Stimulated activated CD8-positive, alpha-beta memory T cell treated with anti-CD3 and anti-CD28 coated beads, Interleukin-12 subunit alpha, Interleukin-12 subunit beta, amount 100 ng/mL, for 1 hour (primary cell): ENCODE data around the gene PLXND1.
"Not testable (repeated sequence)": the region's sequence is repeated elsewhere in the genome, so short reads cannot be mapped to it uniquely, and the experiment has no call there.

Source experiments
- DNase-seq: peaks from one replicate; pipeline ENCODE4 v3.0.0-alpha.2; 2020; ENCODE audit warnings: low read depth

PLXND1 gene

DNA sequence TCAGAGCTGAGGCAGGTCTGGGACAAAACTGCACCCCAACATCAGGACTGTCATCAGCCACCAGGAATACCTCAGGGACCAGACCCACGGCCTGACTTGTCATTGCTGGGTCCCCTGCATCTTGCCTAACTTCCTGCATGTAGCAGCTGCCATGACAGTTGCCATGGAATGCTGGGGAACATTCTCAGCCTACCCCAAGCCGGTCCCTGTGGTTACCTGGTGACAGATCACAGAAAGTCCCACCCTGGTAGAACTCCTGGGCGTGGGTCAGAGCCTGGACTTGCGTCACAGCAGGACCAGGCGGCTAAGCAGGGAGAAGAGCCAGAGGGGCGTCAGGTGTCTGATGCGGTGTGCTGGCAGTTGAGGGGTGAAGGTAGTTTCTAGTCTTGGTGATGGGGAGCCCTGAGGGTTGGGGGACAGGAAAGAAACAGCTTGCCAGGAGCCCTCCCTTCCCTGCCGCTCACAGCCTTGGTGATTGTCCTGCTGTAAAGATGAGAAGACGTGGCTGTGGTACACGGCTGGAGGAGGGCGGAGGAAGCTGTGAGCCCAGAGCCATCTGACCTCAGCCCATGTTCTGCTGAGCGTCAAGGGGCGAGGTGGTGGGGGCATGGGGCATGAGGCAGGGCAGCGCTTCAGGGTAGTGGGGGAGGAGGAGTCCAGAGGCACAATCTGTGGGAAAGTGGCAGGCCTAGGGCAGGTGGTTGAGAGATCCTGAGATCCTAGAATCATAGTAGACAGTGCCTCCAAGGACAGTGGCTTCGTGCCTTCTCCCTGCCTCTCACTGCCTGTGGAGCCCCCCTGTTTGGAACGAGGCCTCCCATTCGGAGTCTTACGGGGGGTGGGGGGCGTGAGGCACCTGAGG lies 58.1 kb downstream of the PLXND1 start:
- DNase-seq: no peak

DNA sequence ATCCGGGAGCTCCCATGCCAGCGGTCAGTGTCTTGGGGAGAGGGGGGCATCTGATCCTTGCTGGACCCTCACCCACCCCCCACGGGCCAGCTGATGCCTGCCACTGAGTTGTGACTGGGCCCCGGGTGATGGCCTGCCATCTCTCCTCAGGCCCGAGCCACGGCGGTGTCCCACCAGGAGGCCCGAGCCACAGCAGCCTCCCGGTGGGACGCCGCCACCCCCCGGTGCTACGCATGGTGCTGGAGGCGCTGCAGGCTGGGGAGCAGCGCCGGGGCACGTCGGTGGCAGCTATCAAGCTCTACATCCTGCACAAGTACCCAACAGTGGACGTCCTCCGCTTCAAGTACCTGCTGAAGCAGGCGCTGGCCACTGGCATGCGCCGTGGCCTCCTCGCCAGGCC lies 59.2 kb downstream of the PLXND1 start:
- DNase-seq: no peak

DNA sequence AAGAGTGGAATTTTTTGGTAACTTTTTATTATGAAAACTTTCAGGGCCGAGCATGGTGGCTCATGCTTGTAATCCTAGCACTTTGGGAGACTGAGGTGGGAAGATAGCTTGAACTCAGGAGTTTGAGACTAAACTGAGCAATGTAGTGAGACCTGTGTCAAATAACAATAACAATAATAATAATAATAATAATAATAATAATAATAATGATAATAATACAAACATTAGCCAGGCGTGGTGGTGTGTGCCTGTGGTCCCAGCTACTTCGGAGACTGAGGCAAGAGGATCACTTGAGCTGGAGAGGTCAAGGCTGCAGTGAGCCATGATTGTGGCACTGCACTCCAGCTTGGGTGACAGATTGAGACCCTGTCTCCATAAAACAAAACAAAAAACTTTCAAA lies 60.5 kb downstream of the PLXND1 start:
- not testable (repeated sequence) for DNase-seq

DNA sequence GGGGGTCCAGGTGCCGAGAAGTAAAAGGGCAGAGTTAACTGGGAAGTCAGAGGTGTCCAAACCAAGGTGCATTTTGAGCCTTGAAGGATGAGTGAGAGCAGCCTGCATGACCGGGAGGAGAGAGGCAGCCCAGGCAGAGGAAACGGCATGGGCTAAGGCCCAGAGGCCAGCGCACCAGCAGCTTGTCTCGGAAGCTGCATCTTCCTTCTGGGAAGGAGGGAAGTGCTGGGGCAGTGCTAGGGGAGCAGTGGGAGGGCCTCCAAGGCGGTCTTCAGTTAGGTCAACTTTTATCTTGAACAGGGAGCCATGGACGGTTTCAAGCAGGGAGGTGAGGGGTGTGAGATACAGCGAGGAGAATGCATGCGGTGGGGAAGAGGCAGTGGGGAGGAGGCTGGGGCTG lies 62.5 kb downstream of the PLXND1 start:
- DNase-seq: no peak

DNA sequence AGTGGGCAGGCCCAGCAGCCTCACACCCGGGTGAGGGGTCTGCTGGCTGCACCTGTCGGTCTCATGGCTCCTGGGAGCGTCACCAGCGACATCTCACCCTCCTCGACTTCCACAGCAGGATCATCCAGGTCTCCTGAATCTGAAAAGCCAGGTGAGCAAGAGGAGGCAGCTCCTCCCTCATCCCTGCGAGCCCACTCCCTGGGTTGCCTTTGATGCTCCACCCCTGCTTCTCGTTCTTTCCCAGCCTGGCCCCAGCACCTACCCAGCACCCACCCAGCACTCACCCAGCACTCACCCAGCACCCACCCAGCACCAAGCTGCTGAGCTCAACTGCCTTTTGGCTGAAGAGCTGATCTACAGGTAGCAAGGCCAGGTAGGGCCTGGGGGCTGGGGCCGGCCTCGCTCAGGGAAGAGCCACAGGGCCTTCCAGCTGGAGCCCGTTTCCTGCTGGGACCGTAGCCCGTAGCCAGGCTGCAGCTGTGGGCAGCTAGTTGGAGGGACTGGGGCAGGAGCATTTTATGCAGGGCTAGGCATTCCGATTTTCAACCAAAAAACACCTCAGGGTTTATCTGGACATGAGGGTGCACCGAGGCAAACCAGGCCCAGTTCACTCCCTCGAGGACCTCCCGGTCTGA lies 63.2 kb downstream of the PLXND1 start, which contains the start of gene H1-8:
H1-8 (plus strand) TSS at position 20 of the 635 bp plus-strand sequence; CDS start at position 64, 44 bp downstream.
- DNase-seq: no peak

DNA sequence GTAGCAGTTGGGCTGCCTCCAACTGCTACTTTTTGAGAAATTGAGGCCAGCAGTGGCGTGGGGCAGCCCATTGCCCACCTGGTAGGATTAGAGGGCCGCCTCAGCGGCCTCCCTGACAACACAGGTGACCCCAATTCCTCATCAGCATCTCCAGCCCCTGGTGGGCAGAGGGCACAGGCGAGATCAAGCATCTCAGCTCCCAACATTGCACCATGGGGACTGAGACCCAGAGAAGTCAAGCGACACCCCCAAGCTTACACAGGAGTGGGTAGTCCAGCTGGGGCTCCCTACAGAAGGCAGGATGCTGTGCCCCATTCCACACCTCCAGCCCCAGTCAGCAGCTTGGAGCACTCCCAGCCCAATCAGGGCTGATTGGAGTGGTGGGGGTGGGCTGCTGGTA lies 63.7 kb downstream of the PLXND1 start:
- no peak for DNase-seq

DNA sequence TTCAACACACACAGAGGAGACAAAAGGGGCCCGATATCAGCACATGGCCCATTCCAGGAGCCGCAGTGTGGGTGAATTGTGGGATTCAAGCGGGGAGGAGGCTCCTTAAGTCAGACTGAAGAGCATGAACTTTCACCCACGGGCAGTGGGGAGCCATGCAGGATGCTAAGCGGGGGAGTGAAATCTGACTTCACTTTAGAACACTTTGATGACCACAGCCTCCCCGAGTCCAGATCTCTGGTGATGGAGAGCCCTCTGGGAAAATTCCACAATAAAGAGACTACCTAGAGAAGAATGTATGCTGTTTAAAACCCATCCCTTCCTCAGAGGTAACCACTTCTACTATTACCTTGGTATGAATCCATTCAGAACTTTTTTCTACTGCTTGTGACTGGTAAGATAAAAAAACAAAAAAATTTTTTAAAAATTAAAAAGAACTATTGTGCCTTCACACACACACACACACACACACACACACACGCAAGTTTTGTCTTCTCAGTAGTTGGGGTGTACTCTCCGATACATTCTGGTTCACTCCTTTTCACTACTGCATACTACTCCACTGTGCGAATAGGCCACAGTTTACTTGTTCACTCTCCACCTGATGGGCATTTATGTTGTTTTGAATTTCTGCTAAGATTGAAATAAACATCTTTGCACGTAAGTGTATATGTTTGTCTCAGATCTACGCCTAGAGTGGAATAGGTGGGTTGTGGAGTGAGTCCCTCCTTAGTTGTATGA lies 65.5 kb downstream of the PLXND1 start:
- DNase-seq: no peak

DNA sequence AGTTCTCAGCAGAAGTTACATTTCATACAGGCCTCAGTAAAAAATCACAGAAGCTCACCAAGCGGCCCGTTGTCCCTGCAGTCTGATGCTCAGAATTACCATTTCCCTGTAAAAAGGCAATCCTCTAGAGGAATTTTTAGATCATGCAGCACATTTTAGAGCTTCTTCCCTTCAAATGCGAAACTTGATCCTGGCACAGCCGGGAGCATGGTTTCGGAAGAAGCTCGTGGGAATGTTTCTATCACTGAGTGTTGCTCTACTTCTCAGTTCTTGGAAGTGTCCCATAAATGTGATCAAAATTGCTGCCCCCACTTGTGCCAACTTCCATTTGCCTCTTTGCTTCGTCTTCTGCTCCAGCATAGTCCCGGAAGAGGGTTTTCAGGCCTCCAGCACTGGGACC lies 67.3 kb downstream of the PLXND1 start:
- no peak for DNase-seq

DNA sequence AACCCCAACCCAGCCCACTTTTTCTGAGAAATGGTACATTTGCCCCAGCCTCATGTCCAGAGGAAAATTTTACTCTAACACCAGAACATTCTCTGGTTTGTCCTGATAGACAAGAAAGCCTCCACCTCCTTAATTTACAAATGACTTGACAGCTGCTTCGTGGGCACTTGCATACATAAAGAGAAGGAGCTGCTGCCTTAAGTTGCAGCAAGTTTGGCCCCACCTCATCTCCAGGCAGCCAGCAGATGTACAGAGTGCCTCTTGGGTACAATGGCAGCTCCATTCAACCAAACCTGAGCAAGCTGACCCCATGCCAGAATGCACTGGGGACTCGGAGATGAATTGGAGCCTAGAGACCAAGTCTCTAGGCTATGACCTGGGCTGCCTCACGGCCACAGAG lies 69.7 kb downstream of the PLXND1 start:
- no peak for DNase-seq

DNA sequence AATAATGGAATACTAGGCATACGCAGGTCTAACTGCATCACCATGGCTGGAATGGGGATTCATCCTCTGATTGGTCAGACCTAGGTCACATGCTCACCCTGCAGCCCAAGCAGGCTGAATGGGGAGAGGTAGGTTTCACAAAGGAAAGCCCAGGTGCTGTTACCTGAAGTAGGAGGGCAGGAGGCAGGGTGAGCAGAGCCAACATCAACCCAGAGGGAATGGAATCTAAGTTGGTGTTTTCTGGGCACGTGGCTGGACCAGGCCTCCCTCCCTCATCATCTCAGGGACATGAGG lies 70.2 kb downstream of the PLXND1 start:
- no peak for DNase-seq

DNA sequence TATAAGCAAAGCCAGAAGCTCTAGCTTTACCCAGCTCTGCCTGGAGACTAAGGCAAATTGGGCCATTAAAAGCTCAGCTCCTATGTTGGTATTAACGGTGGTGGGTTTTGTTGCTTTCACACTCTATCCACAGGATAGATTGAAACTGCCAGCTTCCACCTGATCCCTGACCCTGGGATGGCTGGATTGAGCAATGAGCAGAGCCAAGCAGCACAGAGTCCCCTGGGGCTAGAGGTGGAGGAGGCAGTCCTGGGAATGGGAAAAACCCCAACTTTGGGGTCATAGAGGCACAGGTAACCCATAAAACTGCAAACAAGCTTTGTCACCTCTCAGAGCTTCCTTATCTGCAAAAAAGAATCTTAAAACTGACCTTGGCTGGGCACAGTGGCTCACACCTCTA lies 71.4 kb downstream of the PLXND1 start:
- no peak for DNase-seq

DNA sequence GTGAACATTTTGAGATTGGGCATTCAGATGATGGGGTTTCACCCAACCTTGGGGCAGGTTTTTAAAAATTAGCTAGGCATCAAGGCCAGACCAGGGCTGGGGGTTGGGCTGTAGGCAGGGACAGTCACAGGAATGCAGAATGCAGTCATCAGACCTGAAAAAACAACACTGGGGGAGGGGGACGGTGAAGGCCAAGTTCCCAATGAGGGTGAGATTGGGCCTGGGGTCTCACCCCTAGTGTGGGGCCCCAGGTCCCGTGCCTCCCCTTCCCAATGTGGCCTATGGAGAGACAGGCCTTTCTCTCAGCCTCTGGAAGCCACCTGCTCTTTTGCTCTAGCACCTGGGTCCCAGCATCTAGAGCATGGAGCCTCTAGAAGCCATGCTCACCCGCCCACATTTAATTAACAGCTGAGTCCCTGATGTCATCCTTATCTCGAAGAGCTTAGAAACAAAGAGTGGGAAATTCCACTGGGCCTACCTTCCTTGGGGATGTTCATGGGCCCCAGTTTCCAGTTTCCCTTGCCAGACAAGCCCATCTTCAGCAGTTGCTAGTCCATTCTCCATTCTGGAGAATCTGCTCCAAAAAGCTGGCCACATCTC lies 71.9 kb downstream of the PLXND1 start:
- no peak for DNase-seq

DNA sequence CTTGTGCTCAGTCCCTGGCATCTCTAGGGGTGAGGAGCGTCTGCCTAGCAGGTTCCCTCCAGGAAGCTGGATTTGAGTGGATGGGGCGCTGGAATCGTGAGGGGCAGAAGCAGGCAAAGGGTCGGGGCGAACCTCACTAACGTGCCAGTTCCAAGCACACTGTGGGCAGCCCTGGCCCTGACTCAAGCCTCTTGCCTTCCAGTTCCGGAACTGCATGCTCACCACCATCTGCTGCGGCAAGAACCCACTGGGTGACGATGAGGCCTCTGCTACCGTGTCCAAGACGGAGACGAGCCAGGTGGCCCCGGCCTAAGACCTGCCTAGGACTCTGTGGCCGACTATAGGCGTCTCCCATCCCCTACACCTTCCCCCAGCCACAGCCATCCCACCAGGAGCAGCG lies 73.1 kb downstream of the PLXND1 start:
- no peak for DNase-seq

DNA sequence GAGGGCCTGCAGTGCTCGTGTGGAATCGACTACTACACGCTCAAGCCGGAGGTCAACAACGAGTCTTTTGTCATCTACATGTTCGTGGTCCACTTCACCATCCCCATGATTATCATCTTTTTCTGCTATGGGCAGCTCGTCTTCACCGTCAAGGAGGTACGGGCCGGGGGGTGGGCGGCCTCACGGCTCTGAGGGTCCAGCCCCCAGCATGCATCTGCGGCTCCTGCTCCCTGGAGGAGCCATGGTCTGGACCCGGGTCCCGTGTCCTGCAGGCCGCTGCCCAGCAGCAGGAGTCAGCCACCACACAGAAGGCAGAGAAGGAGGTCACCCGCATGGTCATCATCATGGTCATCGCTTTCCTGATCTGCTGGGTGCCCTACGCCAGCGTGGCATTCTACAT lies 74.2 kb downstream of the PLXND1 start:
- no peak for DNase-seq

DNA sequence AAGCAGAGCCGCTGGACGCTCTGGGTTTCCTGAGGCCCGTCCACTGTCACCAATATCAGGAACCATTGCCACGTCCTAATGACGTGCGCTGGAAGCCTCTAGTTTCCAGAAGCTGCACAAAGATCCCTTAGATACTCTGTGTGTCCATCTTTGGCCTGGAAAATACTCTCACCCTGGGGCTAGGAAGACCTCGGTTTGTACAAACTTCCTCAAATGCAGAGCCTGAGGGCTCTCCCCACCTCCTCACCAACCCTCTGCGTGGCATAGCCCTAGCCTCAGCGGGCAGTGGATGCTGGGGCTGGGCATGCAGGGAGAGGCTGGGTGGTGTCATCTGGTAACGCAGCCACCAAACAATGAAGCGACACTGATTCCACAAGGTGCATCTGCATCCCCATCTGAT lies 74.8 kb downstream of the PLXND1 start:
- DNase-seq: no peak

DNA sequence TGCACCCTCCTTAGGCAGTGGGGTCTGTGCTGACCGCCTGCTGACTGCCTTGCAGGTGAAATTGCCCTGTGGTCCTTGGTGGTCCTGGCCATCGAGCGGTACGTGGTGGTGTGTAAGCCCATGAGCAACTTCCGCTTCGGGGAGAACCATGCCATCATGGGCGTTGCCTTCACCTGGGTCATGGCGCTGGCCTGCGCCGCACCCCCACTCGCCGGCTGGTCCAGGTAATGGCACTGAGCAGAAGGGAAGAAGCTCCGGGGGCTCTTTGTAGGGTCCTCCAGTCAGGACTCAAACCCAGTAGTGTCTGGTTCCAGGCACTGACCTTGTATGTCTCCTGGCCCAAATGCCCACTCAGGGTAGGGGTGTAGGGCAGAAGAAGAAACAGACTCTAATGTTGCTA lies 75.7 kb downstream of the PLXND1 start:
- no peak for DNase-seq

DNA sequence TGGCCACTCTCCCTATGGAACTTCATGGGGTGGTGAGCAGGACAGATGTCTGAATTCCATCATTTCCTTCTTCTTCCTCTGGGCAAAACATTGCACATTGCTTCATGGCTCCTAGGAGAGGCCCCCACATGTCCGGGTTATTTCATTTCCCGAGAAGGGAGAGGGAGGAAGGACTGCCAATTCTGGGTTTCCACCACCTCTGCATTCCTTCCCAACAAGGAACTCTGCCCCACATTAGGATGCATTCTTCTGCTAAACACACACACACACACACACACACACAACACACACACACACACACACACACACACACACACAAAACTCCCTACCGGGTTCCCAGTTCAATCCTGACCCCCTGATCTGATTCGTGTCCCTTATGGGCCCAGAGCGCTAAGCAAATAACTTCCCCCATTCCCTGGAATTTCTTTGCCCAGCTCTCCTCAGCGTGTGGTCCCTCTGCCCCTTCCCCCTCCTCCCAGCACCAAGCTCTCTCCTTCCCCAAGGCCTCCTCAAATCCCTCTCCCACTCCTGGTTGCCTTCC lies 76.2 kb downstream of the PLXND1 start:
- no peak for DNase-seq

DNA sequence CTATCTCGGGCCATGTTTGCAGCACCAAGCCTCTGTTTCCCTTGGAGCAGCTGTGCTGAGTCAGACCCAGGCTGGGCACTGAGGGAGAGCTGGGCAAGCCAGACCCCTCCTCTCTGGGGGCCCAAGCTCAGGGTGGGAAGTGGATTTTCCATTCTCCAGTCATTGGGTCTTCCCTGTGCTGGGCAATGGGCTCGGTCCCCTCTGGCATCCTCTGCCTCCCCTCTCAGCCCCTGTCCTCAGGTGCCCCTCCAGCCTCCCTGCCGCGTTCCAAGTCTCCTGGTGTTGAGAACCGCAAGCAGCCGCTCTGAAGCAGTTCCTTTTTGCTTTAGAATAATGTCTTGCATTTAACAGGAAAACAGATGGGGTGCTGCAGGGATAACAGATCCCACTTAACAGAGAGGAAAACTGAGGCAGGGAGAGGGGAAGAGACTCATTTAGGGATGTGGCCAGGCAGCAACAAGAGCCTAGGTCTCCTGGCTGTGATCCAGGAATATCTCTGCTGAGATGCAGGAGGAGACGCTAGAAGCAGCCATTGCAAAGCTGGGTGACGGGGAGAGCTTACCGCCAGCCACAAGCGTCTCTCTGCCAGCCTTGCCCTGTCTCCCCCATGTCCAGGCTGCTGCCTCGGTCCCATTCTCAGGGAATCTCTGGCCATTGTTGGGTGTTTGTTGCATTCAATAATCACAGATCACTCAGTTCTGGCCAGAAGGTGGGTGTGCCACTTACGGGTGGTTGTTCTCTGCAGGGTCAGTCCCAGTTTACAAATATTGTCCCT lies 76.9 kb downstream of the PLXND1 start:
- no peak for DNase-seq

DNA sequence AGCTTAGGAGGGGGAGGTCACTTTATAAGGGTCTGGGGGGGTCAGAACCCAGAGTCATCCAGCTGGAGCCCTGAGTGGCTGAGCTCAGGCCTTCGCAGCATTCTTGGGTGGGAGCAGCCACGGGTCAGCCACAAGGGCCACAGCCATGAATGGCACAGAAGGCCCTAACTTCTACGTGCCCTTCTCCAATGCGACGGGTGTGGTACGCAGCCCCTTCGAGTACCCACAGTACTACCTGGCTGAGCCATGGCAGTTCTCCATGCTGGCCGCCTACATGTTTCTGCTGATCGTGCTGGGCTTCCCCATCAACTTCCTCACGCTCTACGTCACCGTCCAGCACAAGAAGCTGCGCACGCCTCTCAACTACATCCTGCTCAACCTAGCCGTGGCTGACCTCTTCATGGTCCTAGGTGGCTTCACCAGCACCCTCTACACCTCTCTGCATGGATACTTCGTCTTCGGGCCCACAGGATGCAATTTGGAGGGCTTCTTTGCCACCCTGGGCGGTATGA lies 77.8 kb downstream of the PLXND1 start, which contains the start of gene RHO:
RHO (plus strand) TSS at position 51 of the 512 bp plus-strand sequence; CDS start at position 146, 95 bp downstream.
- no peak for DNase-seq

DNA sequence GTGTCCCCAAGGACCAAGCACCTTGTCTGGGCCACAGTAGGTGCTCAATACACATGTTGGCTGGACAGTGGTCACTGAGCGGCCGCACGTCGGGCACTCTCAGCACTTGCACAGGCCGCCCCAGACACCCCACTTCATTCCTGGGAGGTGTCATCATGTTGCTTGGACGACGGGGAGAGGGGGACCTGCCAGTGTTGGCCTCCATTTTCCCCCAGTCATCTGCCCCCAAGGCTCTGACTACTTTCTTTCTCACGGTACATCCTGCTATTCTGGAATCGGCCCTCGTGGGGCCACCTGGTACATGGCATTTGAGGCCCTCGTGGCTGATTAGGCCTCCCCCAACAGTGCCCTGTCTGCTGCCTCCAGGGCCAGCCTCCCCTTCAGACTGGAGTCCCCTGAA lies 79.2 kb downstream of the PLXND1 start:
- DNase-seq: no peak
